IPS DF 4.7 (cell line): ENCODE results near the gene RABEP1.

Source experiments
- DNase-seq: peaks from one replicate; pipeline ENCODE4 v3.0.0-alpha.2; 2013; ENCODE audit warnings: low spot score; ENCODE audit errors: extremely low read depth

RABEP1 gene

DNA sequence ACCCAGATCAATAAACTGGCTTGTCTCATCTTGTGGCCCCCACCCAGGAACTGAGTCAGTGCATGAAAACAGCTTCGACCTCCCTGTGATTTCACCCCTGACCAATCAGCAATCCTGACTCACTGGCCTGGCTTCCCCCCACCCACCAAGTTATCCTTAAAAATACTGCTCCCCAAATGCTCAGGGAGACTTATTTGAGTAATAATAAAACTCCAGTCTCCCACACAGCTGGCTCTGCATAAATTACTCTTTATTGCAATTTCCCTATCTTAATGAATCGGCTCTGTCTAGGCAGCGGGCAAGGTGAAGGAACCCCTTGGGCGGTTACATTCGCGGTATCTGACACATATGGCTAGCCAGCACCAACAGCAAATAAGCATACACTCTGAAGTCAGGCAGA, 9.8 kb upstream of the RABEP1 start:
- DNase-seq, result no peak

DNA sequence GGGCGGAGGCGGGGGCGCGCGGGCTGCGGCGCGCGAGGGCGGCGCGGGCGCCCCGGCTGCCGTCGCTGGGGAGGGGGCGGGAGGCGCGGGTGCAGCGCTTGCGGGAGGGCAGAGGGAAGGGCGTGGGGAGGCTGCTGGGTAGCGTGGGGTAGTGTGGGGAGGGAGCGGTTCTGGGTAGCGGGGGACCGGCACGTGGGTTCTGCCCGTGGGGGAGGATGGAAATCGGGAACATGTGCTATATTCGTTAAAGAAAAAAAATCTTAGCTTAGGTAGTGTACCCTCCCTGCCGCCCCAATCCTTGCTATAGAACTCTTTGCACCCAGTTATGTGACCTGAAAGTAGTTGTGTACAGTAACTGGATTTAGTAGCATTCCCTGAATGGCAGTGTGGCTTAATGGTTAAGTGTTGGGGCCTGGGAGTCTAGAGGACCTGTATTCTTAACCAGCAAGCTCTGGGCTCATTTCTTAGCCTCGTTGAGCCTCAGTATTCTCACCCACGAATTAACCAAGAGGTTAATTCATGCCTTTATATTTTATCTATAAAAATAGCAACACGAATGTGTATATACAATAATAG, 646 bp downstream of the RABEP1 start:
- no peak for DNase-seq

DNA sequence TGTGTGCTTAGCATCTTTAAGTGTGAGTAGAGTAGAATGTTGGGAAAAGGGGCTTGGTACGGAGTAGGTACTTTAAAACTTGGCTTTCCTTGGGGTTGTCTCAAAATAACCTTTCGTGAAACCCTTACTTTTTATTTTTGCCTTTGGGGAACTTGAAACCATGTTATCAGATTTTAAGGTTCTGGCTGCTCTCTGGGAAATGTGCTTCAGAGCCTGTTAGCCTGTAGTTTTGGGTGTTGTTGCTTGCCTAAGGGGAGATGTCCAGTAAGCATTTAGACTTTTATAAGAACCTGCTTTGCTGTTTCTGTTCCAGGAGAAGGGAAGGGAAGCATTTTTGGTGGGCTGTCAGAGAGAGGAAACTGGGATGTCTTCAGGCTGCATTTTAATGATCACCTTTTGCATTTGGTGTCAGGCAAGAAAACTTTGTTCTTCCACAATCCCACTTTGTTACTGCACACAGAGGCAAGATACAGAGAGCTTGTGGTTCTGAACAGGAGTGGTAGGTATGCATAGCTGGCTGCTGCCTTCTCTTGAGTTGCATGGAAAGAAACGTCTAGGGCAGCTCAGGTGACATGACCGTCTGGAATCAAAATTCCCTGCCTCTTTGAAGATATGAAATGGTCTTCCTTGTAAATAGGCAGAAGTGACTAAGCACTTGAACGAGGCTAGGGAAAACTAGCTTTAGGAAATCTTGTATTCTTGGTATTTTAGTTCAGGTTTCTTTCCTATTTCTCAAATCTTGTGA, 1.7 kb downstream of the RABEP1 start:
- no peak for DNase-seq

DNA sequence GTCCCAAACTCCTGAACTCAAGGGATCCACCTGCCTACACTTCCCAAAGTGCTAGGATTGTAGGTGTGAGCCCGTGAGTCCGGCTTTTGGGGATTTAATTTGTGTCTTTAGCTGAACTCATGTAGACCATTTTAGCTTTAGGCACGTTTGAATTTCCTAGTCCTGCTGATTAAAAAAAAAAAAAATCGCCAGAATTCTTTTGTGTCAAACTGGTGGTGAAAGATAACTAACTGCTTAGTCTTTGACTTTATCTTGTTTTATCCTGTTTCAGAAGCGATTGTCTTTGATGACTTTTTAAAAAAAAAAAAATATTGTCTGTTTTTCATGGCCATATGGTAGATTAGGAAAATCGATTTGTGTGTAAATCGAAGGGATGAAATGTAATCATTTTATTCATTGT, 2.6 kb downstream of the RABEP1 start:
- DNase-seq, result no peak

DNA sequence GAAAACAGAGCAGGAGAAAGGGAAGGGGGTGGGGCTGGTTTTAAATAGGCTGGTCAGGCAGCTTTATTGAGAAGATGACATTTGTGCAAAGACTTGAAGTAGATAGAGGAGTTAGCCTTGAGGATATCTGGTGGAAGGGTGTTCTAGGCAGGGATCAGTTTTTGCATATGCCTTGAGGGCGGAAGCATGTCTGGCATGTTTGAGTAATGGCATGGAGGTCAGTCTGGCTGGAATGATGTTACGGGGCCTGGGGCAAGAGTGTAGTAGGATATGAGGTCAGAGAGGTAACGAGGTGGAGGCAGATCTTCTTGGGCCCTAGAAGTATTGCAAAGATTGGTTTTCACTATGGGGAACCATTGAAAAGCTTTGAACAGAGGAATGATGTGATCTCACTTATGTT, 4.8 kb downstream of the RABEP1 start:
- no peak for DNase-seq

DNA sequence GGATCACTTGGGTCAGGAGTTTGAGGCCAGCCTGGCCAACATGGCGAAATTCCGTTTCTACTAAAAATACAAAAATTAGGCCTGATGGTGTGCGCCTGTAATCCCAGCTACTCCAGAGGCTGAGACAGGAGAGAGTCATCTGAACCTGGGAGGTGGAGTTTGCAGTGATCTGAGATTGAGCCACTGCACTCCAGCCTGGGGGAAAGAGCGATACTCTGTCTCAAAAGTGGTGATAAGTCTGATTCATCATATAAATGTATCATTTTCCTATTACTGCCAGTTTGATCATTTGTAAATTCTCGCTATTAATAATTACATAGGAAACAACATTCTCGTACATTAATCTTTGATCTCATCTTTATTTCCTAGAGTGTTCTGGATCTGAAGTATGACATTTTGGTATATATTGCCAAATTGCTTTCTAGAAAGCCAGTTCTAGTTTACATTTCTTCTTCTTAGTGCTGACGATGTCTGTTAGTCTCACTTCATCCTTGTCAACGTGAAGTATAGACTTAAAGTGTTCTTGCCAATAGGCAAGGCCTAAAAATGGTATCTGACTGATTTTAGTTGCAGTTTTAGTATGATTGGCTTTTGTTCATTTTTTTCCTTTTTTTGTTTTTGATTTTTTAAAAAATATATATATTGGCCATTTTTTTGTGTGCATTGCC, 9.7 kb downstream of the RABEP1 start:
- no peak for DNase-seq

DNA sequence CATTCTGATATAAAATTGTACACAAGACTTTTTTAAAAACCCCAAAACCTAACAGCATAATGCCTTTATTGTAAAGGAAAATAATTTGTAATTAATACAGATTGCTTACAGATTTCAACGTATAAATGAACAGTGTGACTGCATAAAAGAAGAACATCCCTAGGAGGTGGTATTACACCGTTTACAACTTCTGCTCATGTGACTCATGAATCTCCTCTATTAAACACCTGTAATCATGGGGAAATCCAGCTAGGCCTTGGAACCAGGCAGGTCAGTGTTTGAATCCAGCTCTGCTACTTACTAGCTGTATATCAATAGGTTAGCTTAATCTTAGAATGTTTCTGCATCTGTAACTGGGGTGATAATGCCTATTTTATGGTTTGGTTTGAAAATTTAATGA, 15.2 kb downstream of the RABEP1 start:
- no peak for DNase-seq

DNA sequence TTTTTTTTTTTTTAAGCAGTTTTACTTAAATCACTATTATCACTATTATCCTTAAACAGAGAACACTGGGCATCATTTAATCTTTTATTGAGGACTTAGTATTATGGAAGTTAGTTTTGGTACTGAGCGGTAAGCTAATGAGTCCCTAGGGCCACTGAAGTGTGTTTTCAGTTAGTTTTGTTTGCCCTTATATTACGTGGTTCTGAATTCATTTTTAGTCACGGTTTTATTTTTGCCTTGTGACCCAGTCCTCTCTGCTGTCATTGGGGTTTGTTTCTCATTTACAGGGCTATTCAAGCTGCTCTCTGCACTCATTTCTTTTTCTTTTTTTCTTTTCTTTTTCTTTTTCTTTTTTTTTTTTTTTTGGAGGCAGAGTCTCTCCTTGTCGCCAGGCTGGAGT, 17.3 kb downstream of the RABEP1 start:
- DNase-seq, result no peak

DNA sequence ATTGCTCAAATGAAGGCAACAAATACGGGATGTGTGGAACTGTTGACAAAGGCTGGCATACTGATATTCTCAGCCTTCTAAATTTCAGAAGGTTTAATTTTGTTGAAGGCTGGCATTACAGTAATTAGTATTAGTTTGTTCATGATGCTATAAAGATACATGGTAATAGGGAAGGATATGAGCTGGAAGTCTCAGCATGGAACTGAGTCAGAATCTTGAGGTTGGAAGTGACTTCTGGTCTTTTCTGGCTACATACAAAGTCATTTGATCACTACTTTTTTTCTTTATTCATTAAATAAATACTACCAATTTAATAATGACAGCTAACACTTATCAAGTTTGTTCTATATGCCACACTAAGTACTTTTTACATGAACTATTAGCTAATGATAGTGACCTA, 22.6 kb downstream of the RABEP1 start:
- DNase-seq, result no peak

DNA sequence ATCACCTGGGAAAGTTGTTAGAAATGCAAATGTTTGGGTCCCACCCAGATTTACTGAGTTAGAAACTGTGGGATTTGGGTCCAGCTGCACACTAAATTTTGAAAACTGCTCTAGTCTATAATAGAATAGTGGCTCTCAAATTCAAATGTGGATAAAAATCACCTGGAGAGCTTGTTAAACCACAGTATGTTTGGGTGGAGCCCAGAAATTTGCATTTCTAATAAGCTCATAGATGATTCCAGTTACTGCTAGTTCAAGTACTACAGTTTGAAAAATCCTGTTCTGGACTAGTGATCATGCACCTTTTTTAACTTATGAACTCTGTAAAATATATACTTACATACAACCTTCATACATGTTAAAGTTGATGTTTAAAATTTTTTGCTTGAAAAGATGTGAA, 27.8 kb downstream of the RABEP1 start:
- no peak for DNase-seq

DNA sequence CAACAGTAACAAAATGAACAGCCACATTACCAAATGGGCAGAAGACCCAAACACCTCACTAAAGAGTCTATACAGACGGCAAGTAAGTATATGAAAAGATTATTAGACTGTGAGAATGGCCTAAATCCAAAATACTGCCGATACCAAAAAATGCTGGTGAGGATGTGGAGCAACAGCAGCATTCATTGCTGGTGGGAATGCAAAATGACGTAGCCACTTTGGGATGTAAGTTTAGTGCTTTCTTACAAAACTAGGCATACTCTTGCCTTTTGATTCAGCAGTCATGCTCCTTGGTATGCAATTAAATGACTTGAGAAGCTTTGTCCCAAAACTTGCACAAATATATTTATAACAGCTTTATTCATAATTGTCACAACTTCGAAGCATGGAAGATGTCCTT, 43.8 kb downstream of the RABEP1 start:
- no peak for DNase-seq

DNA sequence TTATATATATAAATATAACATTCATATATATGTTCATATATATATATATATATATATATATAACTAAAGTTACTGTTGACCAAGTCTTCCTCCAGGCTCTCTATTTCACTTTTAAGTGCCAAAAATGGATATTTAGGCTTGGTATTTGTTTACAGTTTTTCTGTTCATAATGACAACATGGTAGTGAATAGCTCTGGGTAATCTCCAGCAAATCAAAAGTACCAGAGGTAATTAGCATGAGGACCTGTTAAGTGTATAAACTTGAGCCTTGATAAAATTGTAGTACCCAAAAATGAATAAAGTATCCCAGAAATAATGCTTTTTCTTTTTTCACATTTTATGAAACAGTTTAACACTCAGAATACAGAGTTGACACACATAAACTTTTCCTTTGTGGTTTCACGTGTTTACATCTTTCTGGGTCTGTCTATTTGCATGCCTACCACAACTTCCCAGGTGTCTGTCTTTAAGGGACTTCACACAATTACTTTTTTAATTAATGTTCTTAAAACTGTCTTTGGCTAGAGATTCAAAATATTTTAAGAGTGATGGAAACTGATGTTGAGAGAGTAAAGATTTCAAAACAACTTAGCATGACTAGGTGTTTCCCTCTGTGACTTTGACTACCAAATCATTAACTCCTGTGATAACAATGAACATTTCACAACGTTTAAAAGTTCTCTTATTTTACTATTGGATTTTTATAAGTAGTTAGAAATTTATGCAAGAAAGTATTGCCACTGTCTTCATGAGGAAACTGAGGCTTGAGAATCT, 47.9 kb downstream of the RABEP1 start:
- no peak for DNase-seq

DNA sequence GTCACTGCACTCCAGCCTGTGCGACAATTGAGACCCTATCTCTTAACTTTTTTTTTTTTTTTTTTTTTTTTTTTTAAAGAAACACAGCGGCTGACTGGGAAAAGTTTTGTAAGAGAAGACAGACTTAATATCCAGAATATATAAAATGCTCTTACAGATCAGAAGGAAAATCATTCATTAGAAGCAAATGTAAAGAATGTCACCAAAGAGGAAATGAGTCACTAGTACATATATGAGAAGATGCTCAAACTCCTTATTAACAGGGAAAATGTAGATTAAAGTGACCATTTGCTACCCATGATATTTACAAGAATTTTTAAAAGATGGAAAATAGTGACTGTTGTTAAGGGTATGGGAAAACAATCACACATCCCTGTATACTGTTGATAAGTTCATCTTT, 48.9 kb downstream of the RABEP1 start:
- DNase-seq, result no peak

DNA sequence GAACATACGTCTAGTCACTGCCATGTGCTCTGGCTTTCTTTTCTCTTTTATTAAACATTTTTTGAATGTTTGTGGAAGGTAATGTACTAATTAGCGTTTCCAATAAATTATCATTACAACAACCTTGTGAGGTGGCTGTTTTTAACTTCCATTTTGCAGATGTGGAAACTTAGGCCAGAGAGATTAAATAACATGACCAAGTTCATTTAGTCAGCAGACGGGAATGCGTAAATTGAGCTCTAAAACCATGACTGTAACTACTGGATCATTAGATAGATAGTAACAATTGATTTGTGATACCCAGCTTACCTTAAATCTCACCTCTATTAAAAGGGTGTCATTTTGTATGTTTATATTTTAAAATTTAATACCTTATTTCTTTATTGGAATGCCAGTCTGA, 49.4 kb downstream of the RABEP1 start:
- DNase-seq, result no peak

DNA sequence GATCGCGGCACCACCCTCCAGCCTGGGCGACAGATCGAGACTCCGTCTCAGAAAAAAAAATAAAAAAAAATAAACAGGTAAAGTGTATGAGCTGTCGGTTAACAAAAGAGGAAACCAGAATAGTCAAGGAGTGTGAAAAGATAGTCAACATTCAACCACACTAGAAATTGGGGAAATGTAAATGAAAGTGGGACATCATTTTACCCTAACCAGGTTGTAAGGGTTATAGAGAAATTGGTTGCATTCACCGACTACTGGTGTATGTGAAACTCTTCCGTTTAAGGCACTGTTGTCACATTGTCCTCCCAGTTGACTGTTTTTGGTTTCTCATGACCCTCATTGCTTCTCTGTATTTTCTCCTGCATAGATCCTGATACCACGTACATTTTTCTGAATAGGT, 62.8 kb downstream of the RABEP1 start:
- no peak for DNase-seq

DNA sequence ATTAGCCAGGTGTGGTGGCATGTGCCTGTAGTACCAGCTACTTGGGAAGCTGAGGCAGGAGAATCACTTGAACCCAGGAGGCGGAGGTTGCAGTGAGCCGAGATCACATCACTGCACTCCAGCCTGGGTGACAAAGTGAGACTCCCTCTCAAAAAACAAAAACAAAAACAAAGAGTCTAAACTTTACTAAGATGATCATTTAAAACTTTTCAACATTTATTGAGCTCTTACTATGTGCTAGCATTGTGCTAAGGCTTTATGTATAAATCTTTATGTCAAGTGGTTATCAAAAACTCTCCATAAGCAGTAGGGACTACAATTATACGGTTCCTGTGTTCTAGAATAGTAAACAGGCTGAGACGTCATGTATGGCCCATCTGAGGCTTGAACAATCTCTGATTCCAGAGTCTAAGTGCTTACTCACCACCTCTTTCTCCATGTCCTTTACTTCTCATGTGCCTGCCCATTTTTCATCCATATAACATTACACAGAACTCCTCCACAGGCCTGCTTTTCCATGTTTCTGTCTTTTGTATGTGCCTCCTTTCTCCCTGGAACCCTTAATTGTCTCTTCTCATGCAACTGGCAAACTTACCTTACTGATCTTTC, 70.7 kb downstream of the RABEP1 start:
- no peak for DNase-seq

DNA sequence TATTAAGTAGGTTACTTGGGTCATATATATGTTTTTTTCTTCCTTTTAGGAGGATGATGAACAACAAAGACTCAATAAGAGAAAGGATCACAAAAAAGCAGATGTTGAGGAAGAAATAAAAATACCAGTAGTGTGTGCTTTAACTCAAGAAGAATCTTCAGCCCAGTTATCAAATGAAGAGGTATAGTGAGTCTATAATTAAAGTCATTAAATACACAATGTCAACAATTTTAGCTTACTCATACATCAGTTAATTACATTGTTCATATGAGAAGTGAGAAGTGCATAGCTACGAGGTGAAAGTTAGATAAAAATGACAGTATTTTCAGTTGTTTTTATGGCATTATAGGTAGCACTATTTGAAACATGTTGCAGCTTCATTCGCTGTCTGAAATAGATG, 72.2 kb downstream of the RABEP1 start:
- DNase-seq, result no peak

DNA sequence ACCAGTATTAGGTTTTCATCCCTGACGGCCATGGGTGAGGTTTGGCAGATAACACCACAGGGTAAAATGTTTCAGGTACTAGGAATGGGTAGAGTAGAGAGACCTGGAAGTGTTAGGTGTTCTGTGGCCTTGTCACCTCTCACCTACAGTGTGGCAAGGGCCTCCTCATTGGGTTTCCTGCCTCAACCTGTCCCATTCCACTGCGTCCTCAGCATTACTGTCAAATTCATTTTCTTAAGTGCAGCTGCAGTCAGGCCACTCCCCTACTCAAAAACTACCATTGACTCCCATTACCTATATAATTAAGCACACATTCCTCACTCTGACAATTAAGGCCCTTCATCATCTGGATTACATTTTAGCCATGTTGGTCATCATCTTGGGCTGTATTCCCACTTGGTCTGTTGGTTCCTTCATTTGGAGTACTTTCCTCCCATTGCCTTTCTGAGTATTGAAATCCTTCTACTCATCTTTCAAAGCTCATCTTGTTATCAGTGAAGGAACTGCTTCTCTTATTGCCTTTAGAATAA, 72.9 kb downstream of the RABEP1 start:
- DNase-seq, result no peak

DNA sequence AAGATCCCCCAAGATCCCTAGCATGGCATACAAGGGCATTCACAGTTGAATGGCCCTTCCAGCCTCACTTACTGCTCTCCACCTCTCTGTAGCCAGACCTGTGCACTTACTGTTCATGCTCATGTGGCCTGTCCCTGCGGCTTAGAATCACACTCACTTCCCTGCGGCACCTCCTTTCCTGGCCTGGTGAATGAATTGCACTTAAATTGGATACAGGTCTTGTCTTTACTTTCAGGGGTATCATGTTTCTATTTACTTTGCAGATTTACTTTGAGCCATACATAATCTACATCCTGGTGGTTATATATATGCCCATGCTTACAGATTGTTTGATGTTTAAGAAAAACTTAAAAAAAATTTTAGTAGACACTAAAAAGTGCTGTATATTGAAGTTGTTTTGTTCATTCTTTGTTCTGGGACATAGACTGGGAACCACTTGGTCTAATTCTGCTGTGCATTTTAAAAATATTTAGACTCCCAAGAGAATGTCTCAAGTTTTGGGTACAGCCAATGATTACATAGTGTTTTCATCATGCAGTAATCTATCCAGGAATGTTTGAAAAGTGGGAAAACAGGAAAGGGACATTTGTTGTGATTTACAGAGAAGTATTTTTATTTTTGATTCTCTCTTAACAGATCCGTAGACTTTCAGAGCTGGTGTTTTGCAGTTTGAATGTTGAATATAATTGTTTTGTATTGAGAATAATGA, 73.5 kb downstream of the RABEP1 start:
- no peak for DNase-seq

DNA sequence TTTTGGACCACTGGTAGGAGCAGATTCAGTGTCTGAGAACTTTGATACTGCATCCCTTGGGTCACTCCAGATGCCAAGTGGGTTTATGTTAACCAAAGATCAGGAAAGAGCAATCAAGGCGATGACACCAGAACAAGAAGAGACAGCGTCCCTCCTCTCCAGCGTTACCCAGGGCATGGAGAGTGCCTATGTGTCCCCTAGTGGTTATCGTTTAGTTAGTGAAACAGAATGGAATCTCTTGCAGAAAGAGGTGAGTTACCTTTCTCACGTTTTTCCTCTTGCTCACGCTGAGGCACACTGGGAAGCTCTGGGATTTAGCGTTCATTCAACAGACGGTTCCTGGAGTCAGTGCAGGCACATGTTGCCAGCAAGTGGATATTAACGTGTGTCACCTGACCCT, 79.3 kb downstream of the RABEP1 start:
- no peak for DNase-seq
